Measurements from ENCODE around the gene OR5M10. TPM values are rescaled to one million over a fixed set of nuclear protein-coding genes. Genes with fewer than 3 reads are reported as not detected.
"Not testable (repeated sequence)": the region's sequence is repeated elsewhere in the genome, so short reads cannot be mapped to it uniquely, and the experiment has no call there.

The OR5M10 gene
- polyA plus RNA-seq (2012; ENCODE audit: insufficient read depth, insufficient read length): not detected

DNA sequence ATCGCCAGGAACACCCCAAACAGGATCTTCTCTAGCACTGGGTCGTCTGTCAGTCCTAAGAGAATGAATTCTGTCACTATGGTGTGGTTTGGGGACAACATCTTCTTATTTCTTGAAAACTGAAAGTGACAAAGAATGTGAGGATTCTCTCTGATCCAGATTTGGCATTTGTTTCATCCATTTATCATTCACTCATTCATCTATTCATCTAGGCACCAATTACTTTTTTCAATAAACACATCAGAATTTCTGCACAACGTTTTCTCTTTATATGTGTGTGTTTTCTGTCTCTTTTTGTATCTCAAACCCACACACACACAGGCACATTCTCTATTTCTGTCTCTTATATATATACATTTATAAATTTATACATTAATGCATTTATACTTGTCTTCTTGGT lies at the start of gene OR5M10:
OR5M10 (minus strand) TSS at position 101 of the 400 bp plus-strand sequence; CDS start at position 101, 0 bp downstream.
- H3K4me3 ChIP-seq (ENCODE audit: low read length): no peak within 1 kb of the TSS
- no peak for DNase-seq (ENCODE audit: low read depth, low spot score)

DNA sequence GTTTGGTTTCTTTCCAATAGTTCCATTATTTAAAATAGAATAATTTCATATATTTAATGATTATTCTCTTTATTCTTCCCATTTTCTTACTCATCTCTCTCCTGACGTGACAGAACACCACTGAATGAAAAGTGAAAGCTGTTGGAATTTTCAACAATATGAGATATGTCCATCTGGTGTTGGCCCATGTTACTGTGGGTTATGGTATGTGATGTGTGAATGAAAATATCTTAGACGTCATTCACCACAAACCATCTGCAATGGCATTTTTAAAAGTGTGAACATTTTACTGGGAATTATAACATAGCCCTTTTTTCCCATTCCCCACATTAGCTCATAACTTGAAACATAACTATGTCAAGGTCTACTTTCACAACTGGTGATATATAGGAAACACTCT lies 48.4 kb upstream of the OR5M10 start:
- H3K4me3 ChIP-seq (ENCODE audit: low read length): no peak overlapping the region
- no peak for DNase-seq (ENCODE audit: low read depth, low spot score)

DNA sequence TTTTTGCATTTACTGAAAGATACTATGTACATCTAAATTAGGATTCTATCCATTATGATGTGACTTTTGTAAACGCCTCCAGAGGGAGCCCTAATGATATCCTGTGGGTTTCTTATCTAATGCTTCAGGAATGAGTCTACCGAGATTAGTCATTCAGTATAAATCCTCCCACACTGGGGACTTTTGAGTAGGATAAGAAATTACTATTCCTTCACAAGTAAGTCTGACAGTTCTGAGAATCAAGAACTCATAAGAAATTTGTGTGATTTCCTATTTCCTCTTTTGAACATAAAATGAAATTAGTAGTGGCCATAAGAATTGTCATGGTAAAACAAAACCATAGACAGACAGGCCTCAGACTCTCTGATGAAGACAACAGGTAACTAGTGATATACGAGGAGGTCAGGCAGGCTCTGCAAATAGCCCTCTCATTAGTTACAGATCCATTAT lies 47.2 kb upstream of the OR5M10 start:
- DNase-seq (ENCODE audit: low read depth, low spot score): peak; percentile 37
- no peak overlapping the region for H3K4me3 ChIP-seq (ENCODE audit: low read length)

DNA sequence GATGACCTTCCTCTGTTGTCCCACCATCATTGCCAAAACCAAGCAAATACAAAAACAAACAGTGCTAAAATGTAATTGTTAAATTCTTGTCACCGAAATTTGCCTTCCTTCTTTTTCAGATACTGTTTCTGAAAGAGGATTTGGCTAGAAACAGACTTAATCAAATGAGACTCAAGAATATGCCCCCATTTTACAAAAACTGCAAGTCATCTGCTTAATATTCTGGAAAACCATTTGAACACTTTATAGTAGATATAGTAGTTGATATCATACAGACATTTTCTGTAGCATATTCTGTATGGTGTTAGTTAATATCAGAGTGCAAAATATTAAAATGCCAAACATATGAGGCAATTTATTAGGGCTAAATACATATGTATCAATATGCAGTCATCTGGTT lies 33.7 kb upstream of the OR5M10 start:
- H3K4me3 ChIP-seq (ENCODE audit: low read length): no peak overlapping the region
- DNase-seq (ENCODE audit: low read depth, low spot score): no peak

DNA sequence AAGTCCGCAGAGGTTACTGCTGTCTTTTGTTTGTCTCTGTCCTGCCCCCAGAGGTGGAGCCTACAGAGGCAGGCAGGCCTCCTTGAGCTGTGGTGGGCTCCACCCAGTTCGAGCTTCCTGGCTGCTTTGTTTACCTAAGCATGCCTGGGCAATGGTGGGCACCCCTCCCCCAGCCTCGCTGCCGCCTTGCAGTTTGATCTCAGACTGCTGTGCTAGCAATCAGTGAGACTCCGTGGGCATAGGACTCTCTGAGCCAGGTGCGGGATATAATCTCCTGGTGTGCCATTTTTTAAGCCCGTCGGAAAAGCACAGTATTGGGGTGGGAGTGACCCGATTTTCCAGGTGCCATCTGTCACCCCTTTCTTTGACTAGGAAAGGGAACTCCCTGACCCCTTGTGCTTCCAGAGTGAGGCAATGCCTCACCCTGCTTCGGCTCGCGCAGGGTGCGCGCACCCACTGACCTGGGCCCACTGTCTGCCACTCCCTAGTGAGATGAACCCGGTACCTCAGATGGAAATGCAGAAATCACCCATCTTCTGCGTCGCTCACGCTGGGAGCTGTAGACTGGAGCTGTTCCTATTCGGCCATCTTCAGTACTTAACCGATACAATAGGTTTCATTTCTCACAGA lies 14.7 kb upstream of the OR5M10 start:
- not testable (repeated sequence) for H3K4me3 ChIP-seq (ENCODE audit: low read length); DNase-seq (ENCODE audit: low read depth, low spot score)

DNA sequence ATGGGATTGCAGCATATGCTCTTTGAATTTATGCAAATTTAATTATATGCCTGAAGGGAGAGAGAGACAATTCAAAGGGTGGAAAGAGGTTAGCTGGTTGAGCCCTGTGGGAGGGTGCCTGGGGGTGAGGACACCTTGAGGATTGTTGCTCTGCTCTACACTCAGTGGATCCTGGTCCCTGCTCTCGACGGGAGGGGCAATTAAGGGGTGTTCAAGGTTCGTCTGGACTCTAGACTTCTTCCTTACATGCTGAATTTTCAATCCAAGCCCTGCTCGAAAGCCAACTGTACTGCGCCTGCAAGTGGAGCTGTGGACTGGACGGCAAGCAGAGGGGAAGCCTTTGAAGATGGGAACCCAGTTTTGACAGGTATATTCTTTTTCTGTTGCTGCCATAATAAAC lies 18.9 kb downstream of the OR5M10 start:
- no peak for DNase-seq (ENCODE audit: low read depth, low spot score)
- no peak overlapping the region for H3K4me3 ChIP-seq (ENCODE audit: low read length)

DNA sequence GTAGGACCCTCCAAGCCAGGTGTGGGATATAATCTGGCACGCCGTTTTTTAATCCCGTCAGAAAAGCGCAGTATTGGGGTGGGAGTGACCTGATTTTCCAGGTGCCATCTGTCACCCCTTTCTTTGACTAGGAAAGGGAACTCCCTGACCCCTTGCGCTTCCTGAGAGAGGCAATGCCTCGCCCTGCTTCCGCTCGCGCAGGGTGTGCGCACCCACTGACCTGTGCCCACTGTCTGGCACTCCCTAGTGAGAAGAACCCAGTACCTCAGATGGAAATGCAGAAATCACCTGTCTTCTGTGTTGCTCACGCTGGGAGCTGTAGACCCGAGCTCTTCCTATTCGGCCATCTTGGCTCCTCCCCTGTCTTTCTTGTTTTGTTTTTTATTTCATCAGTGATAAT lies 22.8 kb downstream of the OR5M10 start:
- not testable (repeated sequence) for DNase-seq (ENCODE audit: low read depth, low spot score); H3K4me3 ChIP-seq (ENCODE audit: low read length)

DNA sequence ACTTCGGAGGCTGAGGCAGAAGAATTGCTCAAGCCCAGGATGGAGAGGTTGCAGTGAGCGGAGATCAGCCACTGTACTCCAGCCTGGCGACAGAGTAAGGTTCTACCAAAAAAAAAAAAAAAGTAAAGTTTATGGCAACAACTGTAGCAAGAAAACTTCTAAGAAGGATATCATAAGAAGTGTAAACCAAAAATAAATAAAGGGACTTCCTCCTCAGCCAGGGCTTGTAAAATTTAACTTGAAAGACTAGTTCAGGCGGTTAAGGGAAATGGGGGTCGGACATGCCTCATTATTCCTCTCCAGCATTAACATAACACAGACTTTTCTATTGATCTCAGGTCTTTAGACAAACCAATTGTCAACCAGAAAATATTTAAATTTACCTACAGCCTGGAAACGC lies 32.0 kb downstream of the OR5M10 start:
- no peak overlapping the region for H3K4me3 ChIP-seq (ENCODE audit: low read length)
- DNase-seq (ENCODE audit: low read depth, low spot score): no peak

DNA sequence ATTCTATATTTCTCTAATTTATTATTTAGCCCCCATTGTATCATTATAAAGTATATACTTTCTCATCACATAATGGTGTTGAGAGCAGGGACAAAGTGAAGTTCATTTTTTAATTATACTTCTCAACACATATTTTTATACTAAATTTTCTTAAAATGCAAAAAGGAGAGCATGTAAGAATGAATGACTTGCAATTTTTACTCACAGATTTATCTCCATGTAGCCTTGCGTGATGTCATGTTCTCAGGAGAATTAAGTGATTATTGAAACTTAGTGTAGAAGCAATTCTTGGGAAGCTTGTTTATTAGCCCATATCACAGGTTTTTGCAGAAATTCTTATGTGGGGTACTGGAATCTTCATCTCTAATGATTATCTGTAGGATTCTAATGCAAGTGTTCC lies 33.8 kb downstream of the OR5M10 start:
- DNase-seq (ENCODE audit: low read depth, low spot score): no peak
- no peak overlapping the region for H3K4me3 ChIP-seq (ENCODE audit: low read length)

DNA sequence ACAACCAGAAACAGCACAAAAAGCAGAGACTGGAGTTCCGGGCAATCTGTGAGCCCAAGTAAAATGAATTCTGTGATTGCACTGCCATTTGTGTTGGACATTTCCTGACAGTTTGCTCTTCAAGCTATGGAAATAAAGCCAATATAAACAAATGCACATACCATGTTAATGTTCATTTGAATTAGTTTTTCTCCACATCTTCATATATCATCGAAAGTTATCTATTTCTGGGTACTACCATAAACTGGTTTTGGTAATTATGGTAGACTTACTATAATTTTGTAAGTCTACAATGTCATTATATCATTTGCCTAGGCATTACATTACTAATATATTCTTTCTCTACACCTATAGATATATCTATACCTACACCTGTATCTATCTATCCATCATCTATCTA lies 34.4 kb downstream of the OR5M10 start, which contains the start of gene OR5M11:
OR5M11 (minus strand) TSS at position 101 of the 400 bp plus-strand sequence; CDS start at position 101, 0 bp downstream.
- no peak for DNase-seq (ENCODE audit: low read depth, low spot score)
- no peak within 1 kb of the TSS for H3K4me3 ChIP-seq (ENCODE audit: low read length)

DNA sequence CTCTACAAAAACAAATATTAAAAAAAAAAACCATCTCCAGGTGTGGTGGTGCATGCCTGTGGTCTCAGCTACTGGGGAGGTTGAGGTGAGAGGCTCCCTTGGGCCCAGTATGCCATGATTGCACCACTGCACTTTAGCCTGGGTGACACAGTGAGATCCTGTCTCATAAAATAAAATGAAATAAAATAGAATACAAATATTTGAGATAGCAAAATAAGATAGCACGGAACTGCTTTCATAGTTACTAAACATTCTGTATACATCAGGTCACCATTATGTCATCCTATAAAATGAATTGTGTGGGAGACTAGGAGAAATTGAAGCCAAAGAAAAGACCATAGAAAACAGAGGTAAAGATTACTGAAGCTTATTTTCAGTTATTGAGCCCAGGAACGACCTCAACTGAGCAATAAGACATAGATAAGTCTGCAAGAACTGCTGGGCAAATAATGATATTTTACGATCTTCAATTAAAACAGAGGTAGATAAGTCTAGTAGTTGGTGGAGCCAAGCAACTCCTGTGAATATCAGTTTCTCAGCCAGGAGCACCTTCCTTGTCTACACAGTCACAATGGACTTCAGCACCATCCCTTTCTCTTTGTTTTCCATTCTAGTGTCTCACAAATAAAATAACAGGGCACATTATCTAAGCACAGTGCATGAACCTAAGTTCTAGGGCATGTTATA lies 44.3 kb downstream of the OR5M10 start:
- DNase-seq (ENCODE audit: low read depth, low spot score): no peak
- no peak overlapping the region for H3K4me3 ChIP-seq (ENCODE audit: low read length)

DNA sequence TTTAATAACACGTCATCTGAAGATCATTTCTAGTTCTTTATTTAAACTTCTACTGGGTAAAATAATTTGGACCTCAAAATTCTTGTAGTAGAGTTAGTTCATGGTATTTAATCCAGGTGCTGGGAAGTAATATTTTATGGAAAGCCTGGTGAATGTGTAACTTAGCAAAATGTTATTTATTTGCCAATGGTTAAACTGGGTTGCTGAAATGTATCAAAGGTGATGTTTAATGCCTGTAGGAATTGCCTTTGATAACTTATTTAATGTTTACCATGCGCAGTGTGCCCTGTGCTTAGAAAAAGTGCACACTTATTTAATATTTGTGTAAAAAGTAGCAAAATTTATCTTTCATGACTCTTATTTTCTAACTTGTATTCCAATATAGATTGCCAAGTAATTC lies 45.7 kb downstream of the OR5M10 start:
- no peak for DNase-seq (ENCODE audit: low read depth, low spot score)
- H3K4me3 ChIP-seq (ENCODE audit: low read length): no peak overlapping the region
